Effector CD8-positive, alpha-beta T cell (primary cell): ENCODE results near the gene OR52E1.
"Not testable (repeated sequence)": the region's sequence is repeated elsewhere in the genome, so short reads cannot be mapped to it uniquely, and the experiment has no call there.

Experiments
- DNase-seq: peaks from one replicate; lab custom pipeline; 2025; lab: John Stamatoyannopoulos, UW
- total RNA-seq, 4 experiments: gene quantifications; one replicate each; lab custom pipeline; 2026; lab: John Stamatoyannopoulos, UW

Gene OR52E1
- total RNA-seq = 0 reads per million in 4 experiments

DNA sequence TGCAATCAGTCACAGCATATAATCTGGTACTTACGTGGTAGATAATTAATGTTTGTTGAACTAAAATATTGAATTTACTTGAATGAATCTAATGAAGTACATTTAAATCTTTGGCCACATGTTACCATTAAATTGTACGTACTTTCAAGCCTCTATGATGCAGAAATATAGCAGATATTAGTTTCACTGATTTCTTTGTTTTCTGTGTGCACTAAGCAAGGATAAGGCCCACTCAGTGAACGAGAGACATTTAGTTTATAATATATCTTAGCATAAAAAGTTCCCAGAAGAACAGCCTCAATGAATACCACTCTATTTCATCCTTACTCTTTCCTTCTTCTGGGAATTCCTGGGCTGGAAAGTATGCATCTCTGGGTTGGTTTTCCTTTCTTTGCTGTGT, at the start of gene OR52E1:
OR52E1 (plus strand) TSS at position 301 of the 400 bp plus-strand sequence.
- DNase-seq = no peak

DNA sequence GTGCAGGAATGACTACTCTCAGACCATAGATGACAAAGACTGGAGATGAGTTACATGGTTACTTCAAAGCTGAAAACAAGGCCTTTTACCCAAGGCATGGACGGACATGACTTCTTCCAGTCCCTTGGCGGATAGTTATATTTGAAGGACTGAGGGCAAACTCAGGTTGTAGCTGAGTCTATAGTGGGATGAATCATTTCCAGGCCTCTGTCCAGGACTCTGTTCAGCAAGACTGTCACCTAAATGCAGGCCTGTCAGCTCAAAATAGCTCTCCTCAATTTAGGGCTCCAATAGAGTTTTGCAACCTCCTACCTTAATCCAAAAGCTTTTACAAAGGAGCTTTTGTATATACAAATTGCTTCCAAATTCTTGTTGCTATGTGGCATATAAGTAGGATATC, 47.4 kb upstream of the OR52E1 start:
- DNase-seq = no peak

DNA sequence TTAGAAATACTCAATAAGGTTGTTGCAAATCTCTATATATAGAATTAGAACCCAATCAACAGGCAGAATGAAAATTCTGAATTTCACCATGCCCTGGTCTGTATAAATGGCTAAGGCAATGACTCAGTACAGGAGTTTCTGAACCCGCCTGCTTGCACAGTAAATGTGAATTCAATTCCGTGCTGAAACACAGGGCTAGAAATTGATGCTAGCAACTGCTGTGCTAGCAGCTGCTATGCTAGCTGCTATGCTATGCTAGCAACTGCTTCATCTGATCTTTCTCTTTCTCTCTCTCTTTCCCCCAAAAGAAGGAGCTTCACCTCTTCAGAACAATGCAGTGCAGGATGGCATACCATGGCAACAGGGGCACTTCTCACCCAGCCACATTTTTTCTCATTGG, 32.7 kb upstream of the OR52E1 start:
- DNase-seq = no peak

DNA sequence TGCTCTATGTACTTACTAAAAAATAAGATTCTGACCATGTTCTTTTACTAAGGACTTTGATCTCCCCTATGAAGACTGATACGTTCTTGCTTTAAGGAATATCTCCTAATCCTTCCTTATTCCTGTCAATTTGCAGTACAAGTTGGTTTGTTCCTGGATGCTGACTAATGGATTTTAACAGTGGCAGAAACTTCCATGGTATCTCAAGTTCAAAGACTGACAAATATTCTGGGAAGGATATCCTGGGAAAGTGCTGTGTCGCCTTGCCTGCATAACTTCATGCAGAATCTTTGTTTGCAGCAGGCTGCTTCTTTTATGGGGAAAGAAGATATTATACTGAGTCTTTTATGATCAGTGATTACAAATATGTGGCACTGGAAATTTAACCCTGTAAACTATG, 31.4 kb upstream of the OR52E1 start:
- no peak for DNase-seq

DNA sequence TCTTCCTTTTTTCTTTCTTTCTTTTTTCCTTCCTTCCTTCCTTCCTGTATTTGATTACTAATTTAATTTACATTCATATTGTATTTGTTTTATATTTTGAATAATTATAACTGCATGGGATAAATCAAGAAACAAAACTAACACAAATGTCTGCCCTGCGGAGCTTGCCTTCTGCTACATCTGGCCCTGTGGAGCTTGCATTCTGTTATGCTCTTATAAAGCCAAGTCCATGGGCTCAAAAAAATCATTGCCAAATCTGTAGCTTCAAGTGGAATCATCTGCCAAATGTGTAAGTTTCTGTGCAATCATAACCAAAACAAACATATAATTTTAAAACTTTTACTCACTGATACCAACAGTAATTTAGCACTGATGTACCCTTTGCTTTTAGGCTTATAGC, 31.0 kb upstream of the OR52E1 start:
- DNase-seq = no peak

DNA sequence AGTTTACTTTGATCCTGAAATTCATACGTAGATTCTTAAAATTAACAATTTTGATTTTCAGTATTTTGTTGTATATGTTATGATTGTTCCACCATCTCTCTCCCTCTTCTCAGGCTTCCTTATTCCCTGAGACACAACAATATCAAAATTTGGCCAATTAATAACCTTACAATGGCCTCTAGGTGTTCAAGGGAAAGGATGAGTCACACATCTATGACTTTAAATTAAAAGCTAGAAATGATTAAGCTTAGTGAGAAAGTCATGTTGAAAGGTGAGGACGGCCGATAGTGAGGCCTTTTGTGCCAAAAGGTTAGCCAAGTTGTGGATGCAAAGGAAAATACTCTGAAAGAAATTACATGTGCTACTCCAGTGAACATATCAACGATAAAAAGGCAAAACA, 28.5 kb upstream of the OR52E1 start:
- no peak for DNase-seq

DNA sequence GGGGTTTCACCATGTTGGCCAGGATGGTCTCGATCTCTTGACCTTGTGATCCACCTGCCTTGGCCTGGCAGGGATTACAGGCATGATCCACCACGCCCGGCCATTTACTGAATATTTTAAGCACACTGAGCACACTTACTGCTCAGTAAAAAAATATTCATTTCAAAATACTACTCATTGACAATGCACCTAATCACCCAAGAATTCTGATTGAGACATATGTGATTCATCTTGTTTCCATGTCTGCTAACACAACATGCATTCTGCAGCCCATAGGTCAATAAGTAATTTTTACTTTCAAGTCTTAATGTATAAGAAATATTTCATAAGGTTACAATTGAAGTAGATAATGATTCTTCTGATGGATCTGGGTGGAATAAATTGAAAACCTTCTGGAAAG, 27.3 kb upstream of the OR52E1 start:
- no peak for DNase-seq

DNA sequence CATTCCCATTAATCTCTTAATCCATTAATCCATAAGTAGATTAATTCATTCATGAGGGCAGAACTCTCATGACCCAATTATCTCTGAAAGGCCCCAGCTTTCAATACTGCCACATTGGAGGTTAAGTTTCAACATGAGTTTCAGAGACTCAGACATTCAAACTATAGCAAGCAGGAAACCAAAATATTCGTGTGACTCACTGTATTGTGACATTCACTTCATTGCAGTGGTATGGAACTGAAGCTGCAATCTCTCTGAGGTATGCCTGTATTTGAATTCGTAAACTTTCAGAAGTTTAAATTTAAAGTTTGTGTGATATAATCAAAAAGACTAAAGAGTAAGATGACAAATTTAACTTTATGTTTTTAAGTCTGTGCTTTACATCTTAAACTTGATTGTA, 26.0 kb upstream of the OR52E1 start:
- DNase-seq = no peak

DNA sequence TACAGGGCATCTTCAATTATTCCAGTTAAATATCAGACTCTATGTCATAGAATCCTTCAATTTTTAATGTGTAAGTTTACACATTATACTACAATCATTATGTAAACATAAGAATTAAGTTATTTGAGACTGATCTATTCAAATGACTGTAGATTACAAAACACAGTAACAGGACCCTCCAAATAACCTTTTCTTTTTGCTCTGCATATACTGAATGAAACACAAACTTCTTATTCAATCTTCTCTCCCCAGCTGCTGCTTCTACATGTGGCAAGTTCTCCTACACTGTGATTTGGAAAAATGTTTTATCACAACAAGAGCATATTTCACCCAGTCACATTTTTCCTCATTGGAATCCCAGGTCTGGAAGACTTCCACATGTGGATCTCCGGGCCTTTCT, 23.1 kb upstream of the OR52E1 start, which contains the start of gene OR52J3:
OR52J3 (plus strand) TSS at position 301 of the 400 bp plus-strand sequence; CDS start at position 301, 0 bp downstream.
- DNase-seq = no peak

DNA sequence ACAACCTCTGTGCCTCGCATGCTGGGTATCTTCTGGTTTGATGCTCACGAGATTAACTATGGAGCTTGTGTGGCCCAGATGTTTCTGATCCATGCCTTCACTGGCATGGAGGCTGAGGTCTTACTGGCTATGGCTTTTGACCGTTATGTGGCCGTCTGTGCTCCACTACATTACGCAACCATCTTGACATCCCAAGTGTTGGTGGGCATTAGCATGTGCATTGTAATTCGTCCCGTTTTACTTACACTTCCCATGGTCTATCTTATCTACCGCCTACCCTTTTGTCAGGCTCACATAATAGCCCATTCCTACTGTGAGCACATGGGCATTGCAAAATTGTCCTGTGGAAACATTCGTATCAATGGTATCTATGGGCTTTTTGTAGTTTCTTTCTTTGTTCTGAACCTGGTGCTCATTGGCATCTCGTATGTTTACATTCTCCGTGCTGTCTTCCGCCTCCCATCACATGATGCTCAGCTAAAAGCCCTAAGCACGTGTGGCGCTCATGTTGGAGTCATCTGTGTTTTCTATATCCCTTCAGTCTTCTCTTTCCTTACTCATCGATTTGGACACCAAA, 22.5 kb upstream of the OR52E1 start:
- DNase-seq = no peak

DNA sequence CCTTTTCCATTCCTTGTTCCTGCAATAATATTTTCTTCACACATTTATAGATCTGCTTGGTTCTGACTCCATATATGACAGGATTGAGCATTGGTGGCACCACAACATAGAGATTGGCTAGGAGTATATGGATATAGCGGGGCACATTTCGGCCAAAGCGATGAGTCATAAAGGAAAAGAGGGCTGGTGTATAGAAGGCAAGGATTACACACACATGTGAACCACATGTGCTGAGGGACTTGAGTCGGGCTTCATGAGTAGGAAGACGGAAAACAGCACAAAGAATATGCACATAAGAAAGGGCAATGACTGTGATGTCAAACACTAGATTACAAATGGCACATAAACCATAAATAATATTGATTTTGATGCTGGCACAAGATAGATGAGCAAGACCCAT, 10.7 kb upstream of the OR52E1 start:
- not testable (repeated sequence) for DNase-seq

DNA sequence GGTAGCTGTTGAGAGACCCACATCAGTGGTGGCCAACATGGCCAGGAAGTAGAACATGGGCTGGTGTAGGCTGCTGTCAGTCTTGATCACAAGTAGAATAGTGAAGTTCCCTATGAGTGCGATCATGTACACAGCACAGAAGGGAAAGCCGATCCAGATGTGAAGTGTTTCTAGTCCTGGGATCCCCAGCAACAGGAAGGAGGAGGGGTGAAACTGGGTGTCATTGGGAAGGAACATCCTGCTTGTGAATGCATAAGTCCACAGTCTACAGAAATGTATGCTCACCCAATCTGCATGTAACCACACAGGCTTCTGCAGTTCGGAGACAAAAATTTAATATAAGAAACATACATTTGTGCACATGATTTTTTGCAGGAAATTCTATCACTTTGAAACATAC, 10.0 kb upstream of the OR52E1 start, which contains the start of gene OR52E2:
OR52E2 (minus strand) TSS at position 237 of the 400 bp plus-strand sequence; CDS start at position 237, 0 bp downstream.
- no peak for DNase-seq

DNA sequence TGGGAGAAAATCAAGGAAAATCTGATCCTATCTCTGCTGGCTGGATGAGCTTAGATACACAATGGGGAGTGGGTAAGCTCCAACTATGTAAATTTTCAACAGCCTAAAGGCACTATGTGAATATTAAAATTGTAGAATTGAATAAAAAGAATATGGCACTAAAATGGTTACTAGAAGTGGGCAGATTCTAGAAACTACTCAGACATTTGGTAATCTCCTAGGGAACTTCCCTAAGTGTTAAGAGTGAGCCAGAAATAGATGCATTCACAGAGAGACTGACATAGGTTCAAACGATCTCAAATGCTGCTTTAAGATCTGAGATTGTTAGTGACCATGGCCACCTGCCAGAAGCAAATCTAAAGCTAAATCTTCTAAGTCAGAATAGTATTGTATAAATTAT, 4.3 kb upstream of the OR52E1 start:
- DNase-seq = no peak

DNA sequence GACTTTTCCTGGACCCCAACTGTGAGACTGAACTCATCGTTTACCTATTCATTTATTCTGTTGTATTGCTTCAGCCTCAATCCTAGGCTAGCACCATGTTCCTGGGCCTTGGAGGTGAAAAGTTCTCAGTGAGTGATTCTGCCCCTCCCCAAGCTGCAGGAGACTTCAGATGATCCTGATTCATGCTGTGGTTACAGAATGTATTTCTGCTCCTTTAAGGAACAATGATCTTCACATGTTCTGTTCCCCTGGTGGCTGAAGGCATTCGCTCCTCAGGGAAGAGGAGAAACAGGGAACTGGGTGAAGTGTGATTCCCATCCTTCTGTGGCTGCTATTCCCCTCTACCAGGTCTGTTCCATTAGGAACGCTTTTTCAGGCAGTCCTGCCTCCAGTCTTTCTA, 2.4 kb downstream of the OR52E1 start:
- DNase-seq = no peak

DNA sequence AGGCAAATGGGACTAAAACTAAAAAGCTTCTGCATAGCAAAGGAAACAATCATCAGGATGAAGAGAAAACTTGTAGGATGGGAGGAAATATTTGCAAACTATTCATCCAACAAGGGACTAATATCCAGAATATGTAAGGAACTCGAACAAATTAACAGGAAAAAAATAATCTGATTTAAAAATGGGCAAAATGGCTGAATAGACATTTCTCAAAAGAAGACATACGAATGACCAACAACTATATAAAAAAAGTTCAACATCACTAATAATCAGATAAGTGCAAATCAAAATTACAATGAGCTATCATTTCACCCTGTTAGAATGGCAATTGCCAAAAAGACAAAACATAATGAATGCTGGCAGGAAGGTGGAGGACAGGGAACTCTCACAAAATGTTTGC, 12.0 kb downstream of the OR52E1 start:
- DNase-seq = no peak

DNA sequence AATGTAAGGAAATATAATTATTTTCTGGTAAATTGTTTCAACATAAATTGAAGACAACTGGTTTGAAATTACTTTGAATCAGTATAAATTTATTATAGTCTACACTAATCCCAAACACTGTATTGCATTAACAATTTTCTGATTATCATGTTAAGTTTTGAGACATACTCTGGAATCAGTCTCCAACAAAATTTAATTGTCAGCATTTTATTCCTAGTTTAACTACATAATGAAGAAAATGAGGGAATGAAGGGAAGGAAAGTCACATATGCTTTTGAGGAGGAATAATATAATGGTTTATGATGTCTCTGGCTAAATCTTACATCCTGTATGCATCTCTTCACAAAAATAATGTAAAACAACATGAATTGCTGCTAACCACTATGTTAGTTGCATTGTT, 14.2 kb downstream of the OR52E1 start:
- DNase-seq = no peak

DNA sequence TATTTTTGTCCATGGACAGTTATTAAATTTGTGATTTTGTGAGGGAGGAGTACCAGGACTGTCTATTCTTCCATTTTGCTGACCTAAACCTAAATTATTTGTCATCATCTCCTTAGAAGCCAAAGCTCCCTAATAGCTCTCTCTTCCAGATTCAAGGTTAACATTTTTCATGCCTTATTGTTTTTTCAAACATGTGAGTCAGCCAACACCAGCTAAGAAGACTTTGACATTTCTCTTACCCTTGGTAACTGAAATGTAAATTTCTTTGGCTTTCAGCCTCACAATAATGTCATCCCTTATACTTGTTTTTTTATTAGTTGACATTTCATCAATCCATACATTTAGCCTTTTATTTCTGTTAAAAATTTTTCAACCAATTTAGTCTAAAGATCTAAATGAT, 19.2 kb downstream of the OR52E1 start:
- no peak for DNase-seq

DNA sequence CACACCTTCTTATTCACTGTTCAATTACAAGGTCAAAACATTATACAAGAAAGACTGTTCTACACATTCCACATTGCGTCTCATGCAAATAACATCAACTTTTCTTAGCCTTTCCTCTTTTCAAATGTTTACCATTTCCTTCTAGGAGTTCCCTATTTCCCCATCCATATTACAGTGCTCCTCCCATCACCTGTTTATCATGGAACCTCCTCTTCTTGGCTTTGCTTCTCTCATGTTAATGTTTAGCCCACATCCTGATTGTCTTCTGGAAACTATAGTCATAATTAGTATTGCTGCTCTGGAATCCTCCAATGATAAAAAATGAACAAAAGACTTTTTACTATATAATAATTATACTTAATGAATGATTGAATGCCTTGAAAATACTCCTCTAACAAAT, 21.3 kb downstream of the OR52E1 start:
- no peak for DNase-seq

DNA sequence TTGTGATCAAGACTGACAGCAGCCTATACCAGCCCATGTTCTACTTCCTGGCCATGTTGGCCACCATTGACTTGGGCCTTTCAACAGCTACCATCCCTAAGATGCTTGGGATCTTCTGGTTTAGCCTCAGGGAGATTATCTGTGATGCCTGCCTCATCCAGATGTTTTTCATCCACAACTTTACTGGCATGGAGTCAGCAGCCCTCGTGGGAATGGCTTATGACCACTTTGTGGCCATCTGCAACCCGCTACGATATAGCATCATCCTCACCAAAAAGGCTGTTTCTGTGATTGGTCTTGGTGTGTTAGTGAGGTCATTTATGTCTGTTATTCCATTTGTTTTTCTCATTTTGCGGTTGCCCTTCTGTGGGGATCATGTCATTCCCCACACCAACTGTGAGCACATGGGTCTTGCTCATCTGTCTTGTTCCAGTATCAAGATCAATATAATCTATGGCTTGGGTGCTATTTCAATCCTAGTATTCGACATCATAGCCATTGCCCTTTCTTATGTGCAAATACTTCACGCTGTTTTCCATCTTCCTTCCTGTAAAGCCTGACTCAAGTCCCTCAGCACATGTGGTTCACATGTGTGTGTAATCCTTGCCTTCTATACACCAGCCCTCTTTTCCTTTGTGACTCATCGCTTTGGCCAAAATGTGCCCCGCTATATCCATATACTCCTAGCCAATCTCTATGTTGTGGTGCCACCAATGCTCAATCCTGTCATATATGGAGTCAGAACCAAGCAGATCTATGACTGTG, 23.6 kb downstream of the OR52E1 start:
- DNase-seq = no peak

DNA sequence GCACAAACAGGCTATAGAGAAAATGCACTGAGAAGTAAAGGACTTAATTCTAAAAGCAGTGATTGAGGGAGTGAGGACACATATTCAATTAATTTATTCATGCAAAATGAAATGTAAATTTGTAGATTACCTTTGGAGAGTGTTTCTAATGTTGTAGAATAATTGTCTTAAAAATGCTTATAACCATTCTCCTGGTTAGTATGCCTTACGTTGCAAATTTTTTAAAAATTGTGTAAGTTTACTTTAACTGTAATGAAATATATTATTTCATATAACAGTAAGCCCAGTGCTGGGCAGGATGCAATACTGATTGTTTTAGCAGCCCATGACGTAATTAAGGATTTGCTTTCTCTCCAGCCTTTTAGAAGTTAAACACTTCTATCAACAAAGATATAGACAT, 26.6 kb downstream of the OR52E1 start:
- no peak for DNase-seq

DNA sequence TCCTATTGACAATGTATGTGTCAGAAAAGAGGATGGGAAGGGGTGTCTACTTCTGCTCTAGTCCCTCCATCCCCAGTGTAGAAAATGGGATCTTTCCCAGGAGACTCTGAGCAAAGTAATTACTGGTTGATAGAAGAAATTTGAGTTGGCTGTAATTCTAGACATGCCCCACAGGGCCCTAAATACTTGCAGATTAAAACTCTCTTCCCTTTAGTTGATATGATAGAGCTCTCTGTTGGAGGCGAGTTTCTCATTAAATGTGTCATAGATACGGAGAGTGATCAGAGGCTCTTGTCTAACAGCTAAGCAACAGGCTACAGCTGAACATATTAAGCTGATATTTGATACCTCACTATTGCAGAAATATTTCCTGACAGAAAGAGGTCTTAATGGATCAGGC, 32.9 kb downstream of the OR52E1 start:
- no peak for DNase-seq

DNA sequence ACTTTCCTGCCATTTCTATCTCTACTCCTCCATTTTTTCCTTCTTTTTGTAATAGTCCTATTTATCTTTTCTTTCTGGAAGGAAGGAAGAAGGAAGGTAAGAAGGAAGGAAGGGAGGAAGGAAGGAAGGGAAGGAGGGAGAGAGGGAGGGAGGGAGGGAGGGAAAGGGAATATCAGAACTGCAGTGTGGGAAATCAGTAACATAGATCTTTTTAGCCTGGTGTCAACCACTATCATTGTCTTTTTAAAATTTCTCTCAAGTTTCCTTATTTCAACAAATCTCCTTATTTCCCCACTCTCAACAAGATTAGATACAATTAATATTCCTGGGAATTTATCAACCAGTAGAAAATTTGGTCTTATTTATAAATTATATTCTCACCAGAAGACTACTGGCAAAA, 33.7 kb downstream of the OR52E1 start:
- no peak for DNase-seq

DNA sequence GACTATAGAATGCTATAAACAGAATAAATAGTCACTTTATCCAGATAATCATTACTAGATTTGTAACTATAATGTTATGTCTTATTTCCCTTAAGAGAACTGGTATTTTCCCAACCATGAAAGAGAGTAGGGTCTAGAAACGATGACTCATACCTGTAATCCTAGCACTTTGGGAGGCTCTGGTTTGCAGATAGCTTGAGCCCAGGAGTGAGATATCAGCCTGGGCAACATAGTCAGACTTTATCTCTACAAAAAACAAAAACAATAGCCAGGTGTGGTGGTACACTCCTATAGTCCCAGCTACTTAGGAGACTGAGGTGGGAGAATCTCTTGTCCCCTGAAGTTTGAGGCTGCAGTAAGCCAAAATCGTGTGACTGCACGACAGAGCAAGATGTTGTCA, 37.9 kb downstream of the OR52E1 start:
- no peak for DNase-seq

DNA sequence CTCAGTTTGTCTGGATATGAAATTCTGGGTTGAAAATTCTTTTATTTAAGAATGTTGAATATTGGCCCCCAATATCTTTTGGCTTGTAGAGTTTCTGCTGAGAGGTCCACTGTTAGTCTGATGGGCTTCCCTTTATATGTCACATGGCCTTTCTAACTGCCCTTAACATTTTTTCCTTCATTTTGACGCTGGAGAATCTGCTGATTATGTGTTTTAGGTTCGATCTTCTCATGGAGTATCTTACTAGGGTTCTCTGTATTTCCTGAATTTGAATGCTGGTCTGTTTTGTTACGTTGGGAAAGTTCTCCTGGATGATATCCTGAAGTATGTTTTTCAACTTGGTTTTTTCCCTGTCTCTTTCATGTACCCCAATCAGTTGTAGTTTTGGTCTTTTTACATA, 46.0 kb downstream of the OR52E1 start:
- no peak for DNase-seq
